ACC112 (cell line): ENCODE data around the gene PARD3B.

Experiments
- H2AFZ ChIP-seq: fragments of 200-600 bp; sonication (generic); one replicate; pipeline ENCODE4 v1.6.0; 2017; ENCODE audit warnings: antibody characterized with exemption, low read length; ENCODE audit not compliant: unreplicated experiment
- H3K27ac ChIP-seq: fragments of 200-600 bp; sonication (generic); 2 replicates; pipeline ENCODE4 v1.5.1; 2014; ENCODE audit warnings: low read depth, mild to moderate bottlenecking, antibody characterized with exemption, low read length, moderate library complexity
- H3K27me3 ChIP-seq: fragments of 200-600 bp; sonication (generic); 2 replicates; pipeline ENCODE4 v1.6.1; 2014; ENCODE audit warnings: mild to moderate bottlenecking, antibody characterized with exemption, low read length, moderate library complexity, mixed read lengths; ENCODE audit not compliant: insufficient read depth
- H3K36me3 ChIP-seq: fragments of 200-600 bp; sonication (generic); 2 replicates; pipeline ENCODE4 v1.6.1; 2016; ENCODE audit warnings: mild to moderate bottlenecking, antibody characterized with exemption, low read length, moderate library complexity, mixed read lengths; ENCODE audit not compliant: insufficient read depth
- H3K4me1 ChIP-seq: fragments of 200-600 bp; sonication (generic); one replicate; pipeline ENCODE4 v1.6.1; 2016; ENCODE audit warnings: low read length, mixed read lengths; ENCODE audit not compliant: insufficient read depth, unreplicated experiment, control insufficient read depth
- H3K4me3 ChIP-seq: fragments of 200-600 bp; sonication (generic); 2 replicates; pipeline ENCODE4 v1.5.1; 2014; ENCODE audit warnings: mild to moderate bottlenecking, low read depth, low read length
- H3K79me2 ChIP-seq: fragments of 200-600 bp; sonication (generic); one replicate; pipeline ENCODE4 v1.6.0; 2016; ENCODE audit warnings: low read length; ENCODE audit not compliant: control insufficient read depth, unreplicated experiment, insufficient read depth

The PARD3B gene

DNA sequence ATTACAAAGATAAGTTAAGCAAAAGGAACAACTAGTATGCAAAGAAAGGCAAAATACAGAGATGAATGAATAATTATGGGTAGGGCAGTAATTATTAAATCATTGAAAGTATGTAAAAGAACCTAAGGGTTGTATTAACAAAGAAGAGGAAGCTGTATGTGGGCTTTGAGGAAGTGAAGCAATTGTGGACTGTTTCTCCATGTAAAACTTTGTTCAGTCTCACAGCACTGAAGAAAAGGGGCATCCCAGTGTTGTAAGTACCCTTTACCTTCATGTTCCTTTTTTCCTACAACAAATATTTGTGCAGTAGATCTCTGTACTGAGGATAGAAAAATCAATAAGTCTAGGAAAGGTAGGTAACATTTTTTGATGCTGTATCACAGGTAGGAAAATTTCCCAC lies 748.3 kb downstream of the PARD3B start:
- Histone ChIP-seq H3K4me3 (no peak overlapping the region), H3K4me1 (no peaks in the 10 kb centered on the region), H3K36me3 (no peaks in the 10 kb centered on the region), H3K27ac (no peak overlapping the region), H3K27me3 (no peaks in the 10 kb centered on the region), H2AFZ (no peak overlapping the region), H3K79me2 (no peaks in the 10 kb centered on the region)

DNA sequence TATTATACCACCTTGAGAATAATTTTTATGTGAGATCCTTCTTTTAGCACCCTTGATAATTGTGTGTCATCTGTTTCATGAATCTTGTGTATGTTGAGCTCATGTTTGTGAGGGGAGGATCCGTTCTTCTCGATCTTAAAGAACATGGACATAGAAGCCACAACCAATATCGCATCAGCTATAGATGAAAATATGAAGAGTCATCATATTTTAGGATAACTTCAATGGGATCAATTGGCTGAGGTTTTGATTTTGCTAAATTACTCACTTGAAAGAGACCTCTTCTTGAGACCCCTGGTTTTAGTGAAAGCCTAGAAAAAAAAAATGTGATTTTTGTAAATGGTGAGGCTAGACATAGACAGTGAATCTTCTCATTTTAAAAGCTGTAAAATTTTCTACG lies 751.7 kb downstream of the PARD3B start:
- H3K4me3 ChIP-seq, result no peak overlapping the region
- H3K27ac ChIP-seq, result no peak overlapping the region
- no peak overlapping the region for H2AFZ ChIP-seq
- H3K27me3 ChIP-seq, result no peaks in the 10 kb centered on the region
- no peaks in the 10 kb centered on the region for H3K79me2 ChIP-seq
- H3K36me3 ChIP-seq, result no peaks in the 10 kb centered on the region
- H3K4me1 ChIP-seq, result no peaks in the 10 kb centered on the region

GRCh38 chr2:205297368-205297767 lies 752.1 kb downstream of the PARD3B start:
- no peaks in the 10 kb centered on the region for H3K27me3 ChIP-seq
- H3K4me3 ChIP-seq, result no peak overlapping the region
- H3K27ac ChIP-seq, result no peak overlapping the region
- no peaks in the 10 kb centered on the region for H3K79me2 ChIP-seq
- no peaks in the 10 kb centered on the region for H3K36me3 ChIP-seq
- H3K4me1 ChIP-seq, result no peaks in the 10 kb centered on the region
- no peak overlapping the region for H2AFZ ChIP-seq

- H3K4me1 ChIP-seq, result no peaks in the 10 kb centered on the region
- no peaks in the 10 kb centered on the region for H3K79me2 ChIP-seq
- no peak overlapping the region for H3K4me3 ChIP-seq
- H3K36me3 ChIP-seq, result no peaks in the 10 kb centered on the region
- no peak overlapping the region for H3K27ac ChIP-seq
- H2AFZ ChIP-seq, result no peak overlapping the region
- no peaks in the 10 kb centered on the region for H3K27me3 ChIP-seq
Measured at GRCh38 chr2:205297846-205298245, 752.6 kb downstream of the PARD3B start.

- H2AFZ ChIP-seq, result no peak overlapping the region
- no peaks in the 10 kb centered on the region for H3K27me3 ChIP-seq
- no peak overlapping the region for H3K4me3 ChIP-seq
- H3K79me2 ChIP-seq, result no peaks in the 10 kb centered on the region
- H3K36me3 ChIP-seq, result no peaks in the 10 kb centered on the region
- no peaks in the 10 kb centered on the region for H3K4me1 ChIP-seq
- no peak overlapping the region for H3K27ac ChIP-seq
Measured at GRCh38 chr2:205311201-205311600, 765.9 kb downstream of the PARD3B start.

GRCh38 chr2:205321231-205321630 lies 776.0 kb downstream of the PARD3B start:
- no peak overlapping the region for H2AFZ ChIP-seq
- no peaks in the 10 kb centered on the region for H3K27me3 ChIP-seq
- H3K4me3 ChIP-seq, result no peak overlapping the region
- H3K27ac ChIP-seq, result no peak overlapping the region
- H3K4me1 ChIP-seq, result peaks cover 15% of the 10 kb centered on the region
- H3K79me2 ChIP-seq, result no peaks in the 10 kb centered on the region
- H3K36me3 ChIP-seq, result no peaks in the 10 kb centered on the region

DNA sequence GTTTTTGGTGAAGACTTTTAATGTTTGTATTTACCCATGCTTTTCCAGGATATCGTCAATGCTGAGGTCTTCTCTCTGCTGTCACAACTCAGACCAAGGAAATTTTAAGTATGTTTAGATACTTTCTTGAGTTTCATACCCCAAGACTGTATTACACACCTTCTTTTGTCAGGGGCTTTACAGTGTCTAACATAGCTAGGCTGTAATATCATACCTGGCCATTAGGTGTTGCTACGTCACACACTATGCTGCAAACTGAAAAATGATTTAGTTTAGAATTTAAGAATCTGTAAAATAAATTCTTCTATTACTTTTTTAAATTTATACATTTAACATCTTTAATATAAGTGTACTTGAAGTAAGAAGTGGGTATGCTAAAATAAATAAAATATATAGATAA lies 778.7 kb downstream of the PARD3B start:
- Histone ChIP-seq H2AFZ (no peak overlapping the region), H3K79me2 (no peaks in the 10 kb centered on the region), H3K27ac (no peak overlapping the region), H3K4me1 (peaks cover 15% of the 10 kb centered on the region), H3K36me3 (no peaks in the 10 kb centered on the region), H3K4me3 (no peak overlapping the region), H3K27me3 (no peaks in the 10 kb centered on the region)

- H3K4me1 ChIP-seq, result peaks cover 15% of the 10 kb centered on the region
- no peak overlapping the region for H2AFZ ChIP-seq
- H3K27ac ChIP-seq, result no peak overlapping the region
- H3K79me2 ChIP-seq, result no peaks in the 10 kb centered on the region
- no peak overlapping the region for H3K4me3 ChIP-seq
- no peaks in the 10 kb centered on the region for H3K36me3 ChIP-seq
- no peaks in the 10 kb centered on the region for H3K27me3 ChIP-seq
Measured at GRCh38 chr2:205324355-205324754, 779.1 kb downstream of the PARD3B start.

DNA sequence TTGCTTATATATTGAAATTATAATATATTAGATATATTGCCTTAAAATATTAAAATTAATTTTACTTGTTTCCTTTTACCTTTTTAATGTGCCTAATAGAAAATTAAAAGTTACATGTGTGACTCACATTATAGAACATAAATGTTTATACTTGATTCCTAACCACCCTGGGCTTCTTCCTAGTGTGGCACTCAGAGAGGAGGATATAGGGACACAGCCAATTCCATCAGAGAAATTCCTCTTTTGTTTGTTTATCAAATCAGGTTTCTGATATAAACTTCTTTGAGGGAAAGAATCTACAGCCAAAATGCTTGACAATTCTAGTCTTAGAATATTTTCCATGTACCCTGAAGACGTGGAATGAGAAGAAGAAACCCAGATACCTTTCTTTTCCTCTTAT lies 788.1 kb downstream of the PARD3B start:
- Histone ChIP-seq H3K27me3 (no peaks in the 10 kb centered on the region), H3K36me3 (no peaks in the 10 kb centered on the region), H3K4me1 (no peaks in the 10 kb centered on the region), H3K27ac (no peak overlapping the region), H2AFZ (no peak overlapping the region), H3K4me3 (no peak overlapping the region), H3K79me2 (no peaks in the 10 kb centered on the region)

DNA sequence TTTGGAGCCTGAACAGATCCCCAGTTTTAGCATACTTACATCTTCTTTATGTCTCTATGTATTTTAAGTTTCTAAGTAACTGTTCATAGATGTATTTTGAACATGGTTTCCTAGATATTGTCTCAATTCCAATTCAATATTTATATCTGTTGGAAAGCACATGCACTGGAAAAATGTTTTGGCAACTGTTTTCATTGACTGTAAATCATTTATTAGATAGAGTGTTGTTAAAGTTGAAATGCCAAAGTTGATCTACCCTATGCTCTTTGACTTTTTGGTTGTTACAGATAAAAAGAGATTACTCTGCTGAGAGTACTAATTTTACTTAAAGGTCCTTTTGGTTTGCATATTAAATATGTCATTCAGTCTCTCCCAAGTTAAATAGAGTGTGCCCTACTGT lies 792.0 kb downstream of the PARD3B start:
- Histone ChIP-seq H3K36me3 (no peaks in the 10 kb centered on the region), H3K4me3 (no peak overlapping the region), H3K27ac (no peak overlapping the region), H3K4me1 (no peaks in the 10 kb centered on the region), H2AFZ (no peak overlapping the region), H3K27me3 (no peaks in the 10 kb centered on the region), H3K79me2 (no peaks in the 10 kb centered on the region)

DNA sequence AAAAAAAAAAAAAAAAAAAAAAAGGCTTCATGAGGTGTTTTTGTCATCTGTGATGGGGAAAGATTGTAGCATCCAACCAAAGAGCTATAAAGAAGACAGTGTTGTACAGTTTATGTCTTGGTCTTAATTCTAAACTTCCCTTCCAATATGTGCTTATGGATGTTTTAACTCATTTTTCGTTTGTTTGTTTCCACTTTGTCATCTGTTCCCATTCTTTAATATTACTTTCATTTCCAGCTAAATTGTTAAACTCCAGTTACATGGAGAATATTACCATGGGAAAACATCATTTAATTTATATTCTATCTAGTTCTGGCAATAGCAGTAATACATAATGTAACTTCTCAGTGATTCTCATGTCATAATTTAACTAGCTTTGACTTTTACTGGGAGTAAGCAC lies 792.9 kb downstream of the PARD3B start:
- H3K36me3 ChIP-seq, result no peaks in the 10 kb centered on the region

DNA sequence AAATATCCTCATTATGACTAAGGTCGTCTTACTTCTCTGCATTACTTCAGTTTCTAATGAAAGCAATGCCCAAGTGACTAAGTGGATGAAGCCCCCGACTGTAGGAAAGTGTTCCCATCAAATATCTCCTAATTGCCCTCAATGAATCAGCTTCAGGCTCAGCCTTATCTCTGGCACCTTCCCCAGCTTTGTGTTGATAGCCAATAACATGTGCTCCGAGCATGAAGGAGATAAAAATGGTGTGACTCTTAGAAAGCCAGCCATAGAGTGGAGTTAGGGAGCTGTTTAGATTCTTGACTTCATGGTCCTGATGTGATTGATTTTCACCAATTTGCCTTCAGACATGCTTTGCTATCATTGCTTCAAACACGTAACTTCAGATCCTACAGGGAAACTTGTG lies 797.8 kb downstream of the PARD3B start:
- H2AFZ ChIP-seq, result no peak overlapping the region
- no peaks in the 10 kb centered on the region for H3K79me2 ChIP-seq
- no peaks in the 10 kb centered on the region for H3K36me3 ChIP-seq
- no peaks in the 10 kb centered on the region for H3K4me1 ChIP-seq
- H3K4me3 ChIP-seq, result no peak overlapping the region
- no peak overlapping the region for H3K27ac ChIP-seq
- no peaks in the 10 kb centered on the region for H3K27me3 ChIP-seq

More for the DNA sequence above, 792.9 kb downstream of the PARD3B start:
- no peak overlapping the region for H3K27ac ChIP-seq
- H3K4me1 ChIP-seq, result no peaks in the 10 kb centered on the region
- no peaks in the 10 kb centered on the region for H3K27me3 ChIP-seq
- no peaks in the 10 kb centered on the region for H3K79me2 ChIP-seq
- H3K4me3 ChIP-seq, result no peak overlapping the region
- no peak overlapping the region for H2AFZ ChIP-seq
